Measurements from ENCODE around the gene LRP6. TPM values are rescaled to one million over a fixed set of nuclear protein-coding genes. Genes with fewer than 3 reads are reported as not detected.

LRP6 gene
- total RNA-seq, 2 experiments from 2014 or later, result 5.2 to 8.1 TPM

DNA sequence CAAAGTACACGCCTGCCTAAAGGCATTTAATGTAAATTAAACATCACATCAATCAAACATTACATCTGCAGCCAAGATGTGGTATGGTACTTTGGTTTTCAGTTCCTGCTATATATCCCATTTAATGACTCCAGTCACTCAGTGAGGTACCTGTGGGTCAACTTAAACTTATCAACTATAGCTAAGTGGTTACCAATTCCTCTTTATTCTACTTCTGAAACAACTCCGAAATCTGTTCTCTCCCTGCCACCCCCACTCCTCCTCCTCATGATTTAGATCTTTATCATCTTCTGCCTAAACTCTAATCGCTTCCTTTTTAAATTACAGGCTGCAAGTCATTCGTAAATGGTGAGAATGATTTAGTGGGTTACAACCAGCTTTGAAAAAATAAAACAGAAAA is 138.2 kb downstream of the LRP6 start:
- Histone ChIP-seq H3K36me3 (ENCODE audit: insufficient read depth, low read length) (peaks cover 2% of the 10 kb centered on the region; the same call in 1 of the 2 replicates), H3K9me3 (ENCODE audit: low read length) (no peaks in the 10 kb centered on the region), H3K9me2 (ENCODE audit: insufficient read depth, low read length) (no peaks in the 10 kb centered on the region), H3K4me1 (ENCODE audit: insufficient read depth, low read length, poor library complexity, severe bottlenecking) (no peaks in the 10 kb centered on the region), H4K20me1 (ENCODE audit: insufficient read depth, low read length) (no peaks in the 10 kb centered on the region; the same call in 1 of the 2 replicates), H3K4me2 (ENCODE audit: low read length) (no peak overlapping the region), H2AFZ (ENCODE audit: low read length) (no peak overlapping the region), H3K79me2 (ENCODE audit: insufficient read depth, low read depth, low read length) (no peaks in the 10 kb centered on the region), H3K4me3 (ENCODE audit: low read depth, low read length, poor library complexity, severe bottlenecking) (no peak overlapping the region), H3K27ac (ENCODE audit: low read depth, low read length, poor library complexity, severe bottlenecking) (no peak overlapping the region)
- TF ChIP-seq EZH2phosphoT487 (IDR thresholded peaks at IDR 0.05; ENCODE audit: borderline replicate concordance, low read depth, low read length), result no peak
- TF ChIP-seq, protein P1, sequence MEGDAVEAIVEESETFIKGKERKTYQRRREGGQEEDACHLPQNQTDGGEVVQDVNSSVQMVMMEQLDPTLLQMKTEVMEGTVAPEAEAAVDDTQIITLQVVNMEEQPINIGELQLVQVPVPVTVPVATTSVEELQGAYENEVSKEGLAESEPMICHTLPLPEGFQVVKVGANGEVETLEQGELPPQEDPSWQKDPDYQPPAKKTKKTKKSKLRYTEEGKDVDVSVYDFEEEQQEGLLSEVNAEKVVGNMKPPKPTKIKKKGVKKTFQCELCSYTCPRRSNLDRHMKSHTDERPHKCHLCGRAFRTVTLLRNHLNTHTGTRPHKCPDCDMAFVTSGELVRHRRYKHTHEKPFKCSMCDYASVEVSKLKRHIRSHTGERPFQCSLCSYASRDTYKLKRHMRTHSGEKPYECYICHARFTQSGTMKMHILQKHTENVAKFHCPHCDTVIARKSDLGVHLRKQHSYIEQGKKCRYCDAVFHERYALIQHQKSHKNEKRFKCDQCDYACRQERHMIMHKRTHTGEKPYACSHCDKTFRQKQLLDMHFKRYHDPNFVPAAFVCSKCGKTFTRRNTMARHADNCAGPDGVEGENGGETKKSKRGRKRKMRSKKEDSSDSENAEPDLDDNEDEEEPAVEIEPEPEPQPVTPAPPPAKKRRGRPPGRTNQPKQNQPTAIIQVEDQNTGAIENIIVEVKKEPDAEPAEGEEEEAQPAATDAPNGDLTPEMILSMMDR (conservative IDR thresholded peaks at IDR 0.05; ENCODE audit: low read length), result no peak
- POLR2A ChIA-PET, result no interaction called here
- no TSS peak for BruUV-seq (replicated peaks)
- intact Hi-C loops (cut with micrococcal nuclease; ENCODE audit: unreplicated experiment), result no loop called here
- CTCF ChIA-PET (ENCODE audit: unreplicated experiment), result no interaction called here
- DNase-seq (ENCODE audit: low spot score), result no peak

DNA sequence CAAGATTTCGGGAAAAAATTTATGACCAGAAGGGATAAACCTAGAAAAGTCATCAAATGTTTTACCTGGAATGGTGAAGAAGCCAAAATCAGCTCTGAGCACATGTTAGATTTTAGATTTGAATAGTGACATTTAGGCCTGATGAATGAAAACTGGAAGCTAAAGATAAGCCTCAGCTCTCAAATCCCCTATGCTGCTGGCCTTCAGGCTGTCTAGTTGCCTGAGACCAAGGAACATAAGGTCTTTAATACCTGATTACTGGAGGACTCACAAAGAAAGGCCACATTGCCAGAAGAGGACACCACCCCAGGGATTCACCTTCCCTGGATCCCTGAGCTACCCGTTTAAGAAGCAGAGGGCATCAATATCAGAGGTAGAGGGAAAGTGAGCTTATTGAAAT is 139.5 kb downstream of the LRP6 start:
- Histone ChIP-seq H3K36me3 (ENCODE audit: insufficient read depth, low read length) (peaks cover 6% of the 10 kb centered on the region; the same call in 1 of the 2 replicates), H3K4me1 (ENCODE audit: insufficient read depth, low read length, poor library complexity, severe bottlenecking) (no peaks in the 10 kb centered on the region), H3K4me2 (ENCODE audit: low read length) (no peak overlapping the region), H3K79me2 (ENCODE audit: insufficient read depth, low read depth, low read length) (no peaks in the 10 kb centered on the region), H3K9me3 (ENCODE audit: low read length) (no peaks in the 10 kb centered on the region), H3K27ac (ENCODE audit: low read depth, low read length, poor library complexity, severe bottlenecking) (no peak overlapping the region), H3K9me2 (ENCODE audit: insufficient read depth, low read length) (no peaks in the 10 kb centered on the region), H3K4me3 (ENCODE audit: low read depth, low read length, poor library complexity, severe bottlenecking) (no peak overlapping the region), H4K20me1 (ENCODE audit: insufficient read depth, low read length) (no peaks in the 10 kb centered on the region; the same call in 1 of the 2 replicates), H2AFZ (ENCODE audit: low read length) (no peak overlapping the region)
- ChIA-PET POLR2A (interaction anchor here (0.6 to 0.7 kb wide), 3 partner anchors 13 to 217 kb away, joined by 3 to 5 read pairs (median 3); no protein-coding TSS in a partner anchor), CTCF (ENCODE audit: unreplicated experiment) (no interaction called here)
- intact Hi-C loops (cut with micrococcal nuclease; ENCODE audit: unreplicated experiment), result no loop called here
- no peak for DNase-seq (ENCODE audit: low spot score)
- no TSS peak for BruUV-seq (replicated peaks)
- TF ChIP-seq EZH2phosphoT487 (IDR thresholded peaks at IDR 0.05; ENCODE audit: borderline replicate concordance, low read depth, low read length), result no peak
- TF ChIP-seq, protein P1 (conservative IDR thresholded peaks at IDR 0.05; ENCODE audit: low read length), result no peak

DNA sequence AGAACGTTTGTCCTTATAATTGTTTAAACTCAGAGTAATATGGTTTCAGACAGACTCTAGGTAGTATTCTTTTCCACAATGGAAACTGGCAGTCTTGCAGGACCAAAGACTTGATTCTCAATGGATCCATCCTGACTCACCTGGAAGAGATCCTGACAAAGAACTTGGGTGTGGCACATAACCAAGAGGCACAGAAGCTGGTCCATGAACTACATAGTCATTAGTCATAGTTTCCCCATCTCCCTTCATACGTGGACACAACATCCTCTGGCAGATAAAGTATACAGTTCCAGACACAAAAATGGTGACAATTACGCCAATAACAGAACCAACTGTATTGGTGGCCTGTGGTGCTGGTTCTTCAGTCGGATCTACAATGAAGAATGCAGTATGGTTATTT is 140.3 kb downstream of the LRP6 start:
- Histone ChIP-seq H3K4me2 (ENCODE audit: low read length) (no peak overlapping the region), H3K9me3 (ENCODE audit: low read length) (no peaks in the 10 kb centered on the region), H3K27ac (ENCODE audit: low read depth, low read length, poor library complexity, severe bottlenecking) (no peak overlapping the region), H3K9me2 (ENCODE audit: insufficient read depth, low read length) (no peaks in the 10 kb centered on the region), H2AFZ (ENCODE audit: low read length) (no peak overlapping the region), H4K20me1 (ENCODE audit: insufficient read depth, low read length) (no peaks in the 10 kb centered on the region; the same call in 1 of the 2 replicates), H3K79me2 (ENCODE audit: insufficient read depth, low read depth, low read length) (no peaks in the 10 kb centered on the region), H3K36me3 (ENCODE audit: insufficient read depth, low read length) (peaks cover 6% of the 10 kb centered on the region; the same call in 1 of the 2 replicates), H3K4me3 (ENCODE audit: low read depth, low read length, poor library complexity, severe bottlenecking) (no peak overlapping the region), H3K4me1 (ENCODE audit: insufficient read depth, low read length, poor library complexity, severe bottlenecking) (no peaks in the 10 kb centered on the region)
- POLR2A ChIA-PET, result interaction anchor here (0.6 to 1.4 kb wide), 2 partner anchors 11 to 190 kb away, joined by 3 to 6 read pairs; no protein-coding TSS in a partner anchor
- intact Hi-C loops (cut with micrococcal nuclease; ENCODE audit: unreplicated experiment), result no loop called here
- no peak for TF ChIP-seq EZH2phosphoT487 (IDR thresholded peaks at IDR 0.05; ENCODE audit: borderline replicate concordance, low read depth, low read length)
- TF ChIP-seq, protein P1 (conservative IDR thresholded peaks at IDR 0.05; ENCODE audit: low read length), result no peak
- CTCF ChIA-PET (ENCODE audit: unreplicated experiment), result no interaction called here
- BruUV-seq (replicated peaks), result no TSS peak
- no peak for DNase-seq (ENCODE audit: low spot score)
